HG02571 (cell line): ENCODE results near the gene MPI.
A peak's percentile ranks its signal among the peaks of the same experiment; 100 is the strongest.
"Not testable (repeated sequence)": the region's sequence is repeated elsewhere in the genome, so short reads cannot be mapped to it uniquely, and the experiment has no call there.

Source experiments
- ATAC-seq: cut with Tn5 transposase; IDR thresholded peaks from one replicate; pipeline ENCODE4 v1.9.1; 2021; ENCODE audit warnings: mild to moderate bottlenecking, moderate library complexity; ENCODE audit not compliant: unreplicated experiment

Gene MPI

GRCh38 chr15:74928771-74929198 lies 38.9 kb downstream of the MPI start:
- no peak for ATAC-seq

GRCh38 chr15:74933573-74933972 lies 43.7 kb downstream of the MPI start:
- ATAC-seq, result no peak

- ATAC-seq, result not testable (repeated sequence)
Measured at GRCh38 chr15:74935193-74935592, 45.4 kb downstream of the MPI start.

- no peak for ATAC-seq
Measured at GRCh38 chr15:74937272-74937589, 47.4 kb downstream of the MPI start.

GRCh38 chr15:74937590-74938371 lies 47.9 kb downstream of the MPI start, which contains the start of gene COX5A:
Gene COX5A, minus strand, starts transcription at chr15:74938073. Its CDS starts 59 bp downstream, at chr15:74938014.
- ATAC-seq, result peak; percentile 79

- no peak for ATAC-seq
Measured at GRCh38 chr15:74950078-74950908, 60.5 kb downstream of the MPI start.

- ATAC-seq, result no peak
Measured at GRCh38 chr15:74951006-74951405, 61.2 kb downstream of the MPI start.
